ENCODE measurements around the gene ZNF311.
"Not testable (repeated sequence)": the region's sequence is repeated elsewhere in the genome, so short reads cannot be mapped to it uniquely, and the experiment has no call there.

ZNF311 gene

GRCh38 chr6:28978133-28978491 lies 27.0 kb downstream of the ZNF311 start:
- DNase-seq = no peak
- Histone ChIP-seq H3K27me3 (replicated peaks; ENCODE audit: control insufficient read depth, insufficient read depth, low read length, poor library complexity, severe bottlenecking) (peaks cover 4% of the 10 kb centered on the region), H3K4me3 (ENCODE audit: insufficient read depth, low read depth, low read length, poor library complexity, severe bottlenecking) (no peak overlapping the region), H3K36me3 (ENCODE audit: control insufficient read depth, insufficient read depth, low read length) (no peaks in the 10 kb centered on the region), H3K4me1 (ENCODE audit: control insufficient read depth, insufficient read depth, low read length, poor library complexity, severe bottlenecking) (peaks cover 14% of the 10 kb centered on the region), H3K27ac (ENCODE audit: insufficient read depth, low read length, poor library complexity, severe bottlenecking) (no peak overlapping the region), H3K9me3 (ENCODE audit: control insufficient read depth, low read length) (no peaks in the 10 kb centered on the region)

GRCh38 chr6:28977341-28978132 lies 27.6 kb downstream of the ZNF311 start:
- H3K4me3 ChIP-seq (ENCODE audit: insufficient read depth, low read depth, low read length, poor library complexity, severe bottlenecking) = peak overlapping the region; percentile 38
- DNase-seq = no peak
- peaks cover 14% of the 10 kb centered on the region for H3K4me1 ChIP-seq (ENCODE audit: control insufficient read depth, insufficient read depth, low read length, poor library complexity, severe bottlenecking)
- H3K9me3 ChIP-seq (ENCODE audit: control insufficient read depth, low read length) = no peaks in the 10 kb centered on the region
- H3K27me3 ChIP-seq (replicated peaks; ENCODE audit: control insufficient read depth, insufficient read depth, low read length, poor library complexity, severe bottlenecking) = peaks cover 4% of the 10 kb centered on the region
- no peaks in the 10 kb centered on the region for H3K36me3 ChIP-seq (ENCODE audit: control insufficient read depth, insufficient read depth, low read length)
- H3K27ac ChIP-seq (ENCODE audit: insufficient read depth, low read length, poor library complexity, severe bottlenecking) = no peak overlapping the region

GRCh38 chr6:28976677-28977076 lies 28.4 kb downstream of the ZNF311 start:
- Histone ChIP-seq H3K9me3 (ENCODE audit: control insufficient read depth, low read length) (no peaks in the 10 kb centered on the region), H3K27ac (ENCODE audit: insufficient read depth, low read length, poor library complexity, severe bottlenecking) (no peak overlapping the region), H3K4me3 (ENCODE audit: insufficient read depth, low read depth, low read length, poor library complexity, severe bottlenecking) (no peak overlapping the region), H3K36me3 (ENCODE audit: control insufficient read depth, insufficient read depth, low read length) (no peaks in the 10 kb centered on the region), H3K27me3 (replicated peaks; ENCODE audit: control insufficient read depth, insufficient read depth, low read length, poor library complexity, severe bottlenecking) (peaks cover 4% of the 10 kb centered on the region), H3K4me1 (ENCODE audit: control insufficient read depth, insufficient read depth, low read length, poor library complexity, severe bottlenecking) (peaks cover 14% of the 10 kb centered on the region)
- no peak for DNase-seq

GRCh38 chr6:28974505-28974904 lies 30.6 kb downstream of the ZNF311 start:
- Histone ChIP-seq H3K4me1 (ENCODE audit: control insufficient read depth, insufficient read depth, low read length, poor library complexity, severe bottlenecking) (peaks cover 7% of the 10 kb centered on the region), H3K4me3 (ENCODE audit: insufficient read depth, low read depth, low read length, poor library complexity, severe bottlenecking) (no peak overlapping the region)
- no peak for DNase-seq

GRCh38 chr6:28970056-28970455 lies 35.1 kb downstream of the ZNF311 start:
- H3K36me3 ChIP-seq (ENCODE audit: control insufficient read depth, insufficient read depth, low read length); DNase-seq; H3K27ac ChIP-seq (ENCODE audit: insufficient read depth, low read length, poor library complexity, severe bottlenecking); H3K9me3 ChIP-seq (ENCODE audit: control insufficient read depth, low read length); H3K4me1 ChIP-seq (ENCODE audit: control insufficient read depth, insufficient read depth, low read length, poor library complexity, severe bottlenecking); H3K4me3 ChIP-seq (ENCODE audit: insufficient read depth, low read depth, low read length, poor library complexity, severe bottlenecking); H3K27me3 ChIP-seq (replicated peaks; ENCODE audit: control insufficient read depth, insufficient read depth, low read length, poor library complexity, severe bottlenecking): not testable (repeated sequence)

More at GRCh38 chr6:28974505-28974904, 30.6 kb downstream of the ZNF311 start:
- Histone ChIP-seq H3K27me3 (replicated peaks; ENCODE audit: control insufficient read depth, insufficient read depth, low read length, poor library complexity, severe bottlenecking) (peaks cover 4% of the 10 kb centered on the region), H3K9me3 (ENCODE audit: control insufficient read depth, low read length) (no peaks in the 10 kb centered on the region), H3K27ac (ENCODE audit: insufficient read depth, low read length, poor library complexity, severe bottlenecking) (no peak overlapping the region), H3K36me3 (ENCODE audit: control insufficient read depth, insufficient read depth, low read length) (no peaks in the 10 kb centered on the region)

DNA sequence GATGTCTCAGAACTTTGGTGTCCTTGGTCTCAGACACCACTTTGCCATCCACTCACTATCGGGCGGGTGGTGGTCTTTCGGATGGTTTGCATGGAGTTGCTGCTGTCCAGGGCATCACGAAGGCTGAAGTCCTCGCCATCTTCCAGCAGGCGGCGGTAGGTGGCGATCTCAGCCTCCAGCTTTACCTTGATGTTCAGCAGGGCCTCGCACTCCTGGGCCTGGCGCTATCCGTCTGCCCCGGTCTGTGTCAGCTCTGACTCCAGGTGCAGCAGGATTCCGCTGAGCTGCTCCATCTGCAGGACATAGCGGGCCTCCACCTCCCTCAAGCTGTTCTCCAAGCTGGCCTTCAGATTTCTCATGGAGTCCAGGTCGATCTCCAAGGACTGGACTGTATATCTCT lies 36.0 kb downstream of the ZNF311 start:
- no peak overlapping the region for H3K27ac ChIP-seq (ENCODE audit: insufficient read depth, low read length, poor library complexity, severe bottlenecking)
- H3K36me3 ChIP-seq (ENCODE audit: control insufficient read depth, insufficient read depth, low read length) = no peaks in the 10 kb centered on the region
- no peaks in the 10 kb centered on the region for H3K9me3 ChIP-seq (ENCODE audit: control insufficient read depth, low read length)
- H3K4me1 ChIP-seq (ENCODE audit: control insufficient read depth, insufficient read depth, low read length, poor library complexity, severe bottlenecking) = no peaks in the 10 kb centered on the region
- no peak overlapping the region for H3K4me3 ChIP-seq (ENCODE audit: insufficient read depth, low read depth, low read length, poor library complexity, severe bottlenecking)
- no peaks in the 10 kb centered on the region for H3K27me3 ChIP-seq (replicated peaks; ENCODE audit: control insufficient read depth, insufficient read depth, low read length, poor library complexity, severe bottlenecking)
- no peak for DNase-seq

GRCh38 chr6:28968476-28968875 lies 36.6 kb downstream of the ZNF311 start:
- Histone ChIP-seq H3K4me1 (ENCODE audit: control insufficient read depth, insufficient read depth, low read length, poor library complexity, severe bottlenecking) (no peaks in the 10 kb centered on the region), H3K27ac (ENCODE audit: insufficient read depth, low read length, poor library complexity, severe bottlenecking) (no peak overlapping the region), H3K4me3 (ENCODE audit: insufficient read depth, low read depth, low read length, poor library complexity, severe bottlenecking) (no peak overlapping the region), H3K9me3 (ENCODE audit: control insufficient read depth, low read length) (no peaks in the 10 kb centered on the region), H3K27me3 (replicated peaks; ENCODE audit: control insufficient read depth, insufficient read depth, low read length, poor library complexity, severe bottlenecking) (no peaks in the 10 kb centered on the region), H3K36me3 (ENCODE audit: control insufficient read depth, insufficient read depth, low read length) (no peaks in the 10 kb centered on the region)
- no peak for DNase-seq

GRCh38 chr6:28965706-28966105 lies 39.4 kb downstream of the ZNF311 start:
- Histone ChIP-seq H3K27me3 (replicated peaks; ENCODE audit: control insufficient read depth, insufficient read depth, low read length, poor library complexity, severe bottlenecking) (no peaks in the 10 kb centered on the region), H3K36me3 (ENCODE audit: control insufficient read depth, insufficient read depth, low read length) (no peaks in the 10 kb centered on the region), H3K4me1 (ENCODE audit: control insufficient read depth, insufficient read depth, low read length, poor library complexity, severe bottlenecking) (no peaks in the 10 kb centered on the region), H3K4me3 (ENCODE audit: insufficient read depth, low read depth, low read length, poor library complexity, severe bottlenecking) (no peak overlapping the region), H3K9me3 (ENCODE audit: control insufficient read depth, low read length) (no peaks in the 10 kb centered on the region), H3K27ac (ENCODE audit: insufficient read depth, low read length, poor library complexity, severe bottlenecking) (no peak overlapping the region)
- DNase-seq = no peak

- no peak for DNase-seq
- Histone ChIP-seq H3K27me3 (replicated peaks; ENCODE audit: control insufficient read depth, insufficient read depth, low read length, poor library complexity, severe bottlenecking) (no peaks in the 10 kb centered on the region), H3K27ac (ENCODE audit: insufficient read depth, low read length, poor library complexity, severe bottlenecking) (no peak overlapping the region), H3K36me3 (ENCODE audit: control insufficient read depth, insufficient read depth, low read length) (no peaks in the 10 kb centered on the region), H3K4me3 (ENCODE audit: insufficient read depth, low read depth, low read length, poor library complexity, severe bottlenecking) (no peak overlapping the region), H3K9me3 (ENCODE audit: control insufficient read depth, low read length) (no peaks in the 10 kb centered on the region), H3K4me1 (ENCODE audit: control insufficient read depth, insufficient read depth, low read length, poor library complexity, severe bottlenecking) (no peaks in the 10 kb centered on the region)
Measured at GRCh38 chr6:28960846-28961500, 44.1 kb downstream of the ZNF311 start.

GRCh38 chr6:28958561-28959243 lies 46.4 kb downstream of the ZNF311 start:
- not testable (repeated sequence) for DNase-seq; H3K27ac ChIP-seq (ENCODE audit: insufficient read depth, low read length, poor library complexity, severe bottlenecking); H3K36me3 ChIP-seq (ENCODE audit: control insufficient read depth, insufficient read depth, low read length); H3K9me3 ChIP-seq (ENCODE audit: control insufficient read depth, low read length); H3K4me1 ChIP-seq (ENCODE audit: control insufficient read depth, insufficient read depth, low read length, poor library complexity, severe bottlenecking); H3K27me3 ChIP-seq (replicated peaks; ENCODE audit: control insufficient read depth, insufficient read depth, low read length, poor library complexity, severe bottlenecking); H3K4me3 ChIP-seq (ENCODE audit: insufficient read depth, low read depth, low read length, poor library complexity, severe bottlenecking)

Measured in effector memory CD4-positive, alpha-beta T cell (primary cell).